Ectodermal cell (in vitro differentiated cells): ENCODE measurements around the gene SPTBN1.

Experiments
- H3K27ac ChIP-seq: 2 replicates; pipeline ENCODE4 v1.7.0; 2013; ENCODE audit warnings: mild to moderate bottlenecking, low read depth, low read length; ENCODE audit not compliant: insufficient read depth, poor library complexity, severe bottlenecking
- H3K27me3 ChIP-seq: 2 replicates; pipeline ENCODE4 v1.7.0; 2013; ENCODE audit warnings: mild to moderate bottlenecking, low read length; ENCODE audit not compliant: insufficient read depth, control insufficient read depth, poor library complexity, severe bottlenecking
- H3K36me3 ChIP-seq: one replicate; pipeline ENCODE4 v1.7.0; 2013; ENCODE audit warnings: low read length; ENCODE audit not compliant: control insufficient read depth, insufficient read depth
- H3K4me1 ChIP-seq: one replicate; pipeline ENCODE4 v1.7.0; 2013; ENCODE audit warnings: low read length; ENCODE audit not compliant: control insufficient read depth, insufficient read depth
- H3K4me3 ChIP-seq: 2 replicates; pipeline ENCODE4 v1.7.0; 2013; ENCODE audit warnings: low read depth, low read length, control low read depth; ENCODE audit not compliant: insufficient read depth
- H3K9me3 ChIP-seq: 2 replicates; pipeline ENCODE4 v1.7.0; 2013; ENCODE audit warnings: mild to moderate bottlenecking, low read length, moderate library complexity; ENCODE audit not compliant: control insufficient read depth
- WGBS, 2 experiments: methylation state at CpG; one replicate each; pipeline ENCODE4 v1.1.7; 2013; ENCODE audit warnings: missing lambda C conversion rate in 2 of 2; 5-methylcytosine and 5-hydroxymethylcytosine counted together

The SPTBN1 gene

DNA sequence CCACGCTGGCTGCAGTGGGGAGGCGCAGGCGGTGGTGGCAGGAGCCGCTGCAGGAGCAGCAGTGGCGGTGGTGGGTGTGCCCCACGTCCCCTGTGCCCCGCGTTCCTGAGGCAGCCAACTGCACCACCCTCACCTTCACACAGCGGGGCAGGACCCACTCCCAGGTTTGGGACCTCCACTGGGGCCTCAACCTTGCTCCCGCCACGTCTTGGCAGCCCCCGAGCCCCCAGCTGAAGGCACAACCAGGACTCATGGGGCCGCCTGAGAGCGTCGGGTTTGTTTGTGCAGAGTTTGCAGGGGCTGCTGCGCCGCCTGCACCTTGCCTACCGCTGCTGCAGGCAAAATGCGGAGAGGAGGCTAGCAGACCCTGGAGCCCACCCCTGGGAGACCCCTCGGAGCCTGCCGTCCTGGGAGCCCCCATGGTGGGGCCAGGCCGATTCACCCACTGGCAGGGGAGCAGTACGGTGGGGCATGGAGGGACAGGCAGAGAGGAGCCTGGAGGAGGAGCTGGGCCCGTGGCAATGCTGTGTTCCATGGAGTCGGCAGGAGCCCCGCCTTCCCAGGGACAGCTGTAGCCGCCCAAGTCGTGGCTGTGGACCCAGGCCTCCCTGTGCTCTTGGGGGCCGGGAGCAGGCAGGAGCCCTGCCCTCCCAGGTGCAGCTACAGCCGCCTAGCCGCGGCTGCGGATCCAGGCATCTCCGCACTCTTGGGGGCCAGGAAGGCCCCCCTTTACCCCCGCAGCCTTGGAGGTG is 252.6 kb downstream of the SPTBN1 start:
- WGBS, 2 experiments: 84% methylated on average over 35 of the region's 35 CpGs

GRCh38 chr2:54709336-54709809 is 253.2 kb downstream of the SPTBN1 start:
- Histone ChIP-seq H3K36me3 (no peaks in the 10 kb centered on the region), H3K4me1 (no peaks in the 10 kb centered on the region), H3K4me3 (no peak overlapping the region), H3K9me3 (no peaks in the 10 kb centered on the region), H3K27me3 (no peaks in the 10 kb centered on the region), H3K27ac (no peak overlapping the region)
- WGBS, 2 experiments: 92 to 95% methylated on average over 18 of the region's 18 CpGs

More for the DNA sequence above, 252.6 kb downstream of the SPTBN1 start:
- Histone ChIP-seq H3K27ac (no peak overlapping the region), H3K27me3 (no peaks in the 10 kb centered on the region), H3K9me3 (no peaks in the 10 kb centered on the region), H3K4me3 (no peak overlapping the region), H3K36me3 (no peaks in the 10 kb centered on the region), H3K4me1 (no peaks in the 10 kb centered on the region)

GRCh38 chr2:54710216-54710615 is 254.1 kb downstream of the SPTBN1 start:
- WGBS, 2 experiments: 95 to 96% methylated on average over 9 of the region's 10 CpGs
- Histone ChIP-seq H3K27ac (no peak overlapping the region), H3K9me3 (no peaks in the 10 kb centered on the region), H3K4me3 (no peak overlapping the region), H3K27me3 (no peaks in the 10 kb centered on the region), H3K4me1 (no peaks in the 10 kb centered on the region), H3K36me3 (no peaks in the 10 kb centered on the region)

DNA sequence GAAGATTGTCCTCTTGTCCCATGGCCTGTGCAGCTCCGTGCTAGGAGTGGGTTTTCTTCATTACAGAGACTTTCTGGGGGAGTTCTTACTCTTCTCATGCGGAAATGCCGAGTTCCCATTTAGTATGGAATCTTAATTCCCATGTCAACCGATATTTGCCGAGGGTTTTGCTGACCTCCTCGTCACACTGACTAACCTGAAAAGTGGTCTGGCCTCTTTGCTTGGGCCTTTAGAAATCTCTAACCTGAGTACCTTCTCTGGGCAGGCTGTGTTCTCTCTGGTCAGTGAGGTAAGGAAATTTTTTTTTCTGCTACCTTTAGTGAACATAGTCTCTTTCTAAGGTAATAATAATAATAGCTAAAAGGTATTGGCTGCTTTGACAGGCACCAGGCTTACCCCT is 256.4 kb downstream of the SPTBN1 start:
- no peak overlapping the region for H3K27ac ChIP-seq
- H3K27me3 ChIP-seq: no peaks in the 10 kb centered on the region
- no peaks in the 10 kb centered on the region for H3K36me3 ChIP-seq
- WGBS, 2 experiments: 92 to 93% methylated on average over 6 of the region's 6 CpGs
- no peaks in the 10 kb centered on the region for H3K9me3 ChIP-seq
- H3K4me1 ChIP-seq: no peaks in the 10 kb centered on the region
- H3K4me3 ChIP-seq: no peak overlapping the region

DNA sequence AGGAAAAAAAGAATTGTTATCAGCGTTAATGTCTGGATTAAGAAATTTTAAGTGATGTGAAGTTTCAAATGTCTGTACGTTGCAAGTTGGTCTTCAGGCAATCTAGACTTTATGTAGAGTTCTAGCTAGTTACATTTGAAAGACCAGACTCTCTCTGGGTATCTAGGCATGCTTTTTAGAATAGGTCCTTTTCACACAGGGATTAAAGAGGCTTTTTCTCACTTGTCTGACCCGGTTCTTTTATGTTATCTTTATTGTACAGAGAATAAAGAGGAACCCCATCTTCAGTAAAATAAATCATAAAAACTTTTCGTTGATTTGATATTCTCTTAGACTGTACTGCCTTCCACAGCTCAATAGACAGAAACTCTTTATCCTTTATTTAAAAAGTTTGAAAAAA is 258.9 kb downstream of the SPTBN1 start:
- 40 to 44% methylated on average over 2 to 3 of the region's 4 CpGs for WGBS, 2 experiments
- no peaks in the 10 kb centered on the region for H3K4me1 ChIP-seq
- no peaks in the 10 kb centered on the region for H3K27me3 ChIP-seq
- no peak overlapping the region for H3K4me3 ChIP-seq
- no peak overlapping the region for H3K27ac ChIP-seq
- no peaks in the 10 kb centered on the region for H3K9me3 ChIP-seq
- H3K36me3 ChIP-seq: no peaks in the 10 kb centered on the region

- Histone ChIP-seq H3K4me1 (no peaks in the 10 kb centered on the region), H3K27ac (no peak overlapping the region), H3K27me3 (peaks cover 4% of the 10 kb centered on the region), H3K4me3 (no peak overlapping the region), H3K9me3 (no peaks in the 10 kb centered on the region), H3K36me3 (no peaks in the 10 kb centered on the region)
Observed at GRCh38 chr2:54716375-54716774, 260.2 kb downstream of the SPTBN1 start.

DNA sequence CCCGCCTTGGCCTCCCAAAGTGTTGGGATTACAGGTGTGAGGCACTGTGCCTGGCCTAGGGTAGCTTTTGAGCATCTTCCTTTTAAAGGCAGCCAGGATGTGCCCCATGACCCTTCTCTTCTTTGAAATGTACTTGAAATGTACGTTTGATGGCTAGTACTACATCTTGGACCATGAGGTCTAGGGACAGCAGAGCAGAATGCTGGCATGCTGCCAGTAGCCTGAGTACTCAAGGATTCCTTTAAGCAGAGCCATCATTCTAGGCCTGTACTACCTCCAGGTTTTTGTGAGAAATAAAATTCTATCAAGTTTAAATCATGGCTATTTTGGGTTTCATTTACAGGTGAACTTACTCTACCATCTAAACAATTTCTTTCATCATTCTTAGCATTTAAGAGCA is 264.4 kb downstream of the SPTBN1 start:
- Histone ChIP-seq H3K36me3 (no peaks in the 10 kb centered on the region), H3K27me3 (peaks cover 41% of the 10 kb centered on the region), H3K9me3 (no peaks in the 10 kb centered on the region), H3K4me1 (no peaks in the 10 kb centered on the region), H3K4me3 (no peak overlapping the region), H3K27ac (no peak overlapping the region)
- 76 to 80% methylated on average over 2 of the region's 2 CpGs for WGBS, 2 experiments
